Measurements from ENCODE around the gene SEC61G.
A peak's percentile ranks its signal among the peaks of the same experiment; 100 is the strongest.

The SEC61G gene

GRCh38 chr7:54757711-54758110, 1.3 kb downstream of the SEC61G start:
- DNase-seq: no peak

GRCh38 chr7:54749200-54749599, 9.8 kb downstream of the SEC61G start:
- no peak for DNase-seq

- no peak for DNase-seq
These were observed 11.8 kb downstream of the SEC61G start for GRCh38 chr7:54747234-54747633.

- no peak for DNase-seq
These were observed 15.4 kb downstream of the SEC61G start for GRCh38 chr7:54743580-54743979.

- no peak for DNase-seq
These were observed 20.3 kb downstream of the SEC61G start for GRCh38 chr7:54738737-54739136.

- DNase-seq: no peak
These were observed 29.9 kb downstream of the SEC61G start for GRCh38 chr7:54729107-54729506.

GRCh38 chr7:54728411-54728810, 30.6 kb downstream of the SEC61G start:
- DNase-seq: no peak

- no peak for DNase-seq
These were observed 33.8 kb downstream of the SEC61G start for GRCh38 chr7:54725255-54725654.

GRCh38 chr7:54722502-54722901, 36.5 kb downstream of the SEC61G start:
- no peak for DNase-seq

GRCh38 chr7:54722026-54722425, 37.0 kb downstream of the SEC61G start:
- DNase-seq: no peak

GRCh38 chr7:54719974-54720373, 39.0 kb downstream of the SEC61G start:
- no peak for DNase-seq

GRCh38 chr7:54719425-54719824, 39.6 kb downstream of the SEC61G start:
- DNase-seq: no peak

GRCh38 chr7:54712820-54713219, 46.2 kb downstream of the SEC61G start:
- no peak for DNase-seq

GRCh38 chr7:54711900-54712595, 47.0 kb downstream of the SEC61G start:
- DNase-seq: no peak

GRCh38 chr7:54709283-54709682, 49.7 kb downstream of the SEC61G start:
- DNase-seq: no peak

GRCh38 chr7:54705436-54705835, 53.6 kb downstream of the SEC61G start:
- peak in 2 of 3 donors; percentile 1 for DNase-seq

- no peak for DNase-seq
These were observed 54.2 kb downstream of the SEC61G start for GRCh38 chr7:54704851-54705250.
